Jurkat, Clone E6-1 (cell line): Measurements from ENCODE around the gene MARVELD3.
"Not testable (repeated sequence)": the region's sequence is repeated elsewhere in the genome, so short reads cannot be mapped to it uniquely, and the experiment has no call there.

Experiments
- DNase-seq: peaks from one replicate; pipeline ENCODE4 v3.0.0-alpha.2; 2011; ENCODE audit warnings: low read depth, low spot score
- H3K4me3 ChIP-seq: 2 replicates; pipeline ENCODE4 v1.5.1; 2011; ENCODE audit warnings: mild to moderate bottlenecking, low read length, control low read depth, moderate library complexity

Gene MARVELD3

GRCh38 chr16:71614956-71615355, 11.0 kb upstream of the MARVELD3 start:
- not testable (repeated sequence) for DNase-seq, H3K4me3 ChIP-seq

- H3K4me3 ChIP-seq: no peak overlapping the region
- DNase-seq: no peak
Measured at GRCh38 chr16:71618429-71618828, 7.6 kb upstream of the MARVELD3 start.

DNA sequence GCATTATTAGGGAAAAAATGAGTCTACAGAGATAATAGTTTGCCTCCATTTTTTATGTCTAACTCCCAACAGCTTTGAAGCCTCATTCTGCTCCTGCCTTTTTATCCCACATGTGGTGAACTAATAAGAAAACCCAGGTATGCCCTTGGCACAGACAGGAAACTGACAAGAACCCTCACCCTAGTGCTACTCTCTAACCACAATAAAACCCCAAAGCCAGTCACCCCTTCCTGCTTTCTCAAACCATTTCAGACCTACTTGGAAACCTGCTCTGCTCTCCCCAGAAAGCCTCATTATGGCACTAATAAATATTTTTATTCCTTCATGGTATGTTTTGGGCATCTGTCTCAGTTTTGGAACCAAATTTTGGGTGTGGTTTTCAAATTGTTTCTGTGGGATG, 3.9 kb upstream of the MARVELD3 start:
- DNase-seq: peak; percentile 58
- no peak overlapping the region for H3K4me3 ChIP-seq

GRCh38 chr16:71623597-71623996, 2.4 kb upstream of the MARVELD3 start:
- DNase-seq: no peak
- no peak overlapping the region for H3K4me3 ChIP-seq

GRCh38 chr16:71625113-71625850, 702 bp upstream of the MARVELD3 start:
- no peak overlapping the region for H3K4me3 ChIP-seq
- DNase-seq: no peak

DNA sequence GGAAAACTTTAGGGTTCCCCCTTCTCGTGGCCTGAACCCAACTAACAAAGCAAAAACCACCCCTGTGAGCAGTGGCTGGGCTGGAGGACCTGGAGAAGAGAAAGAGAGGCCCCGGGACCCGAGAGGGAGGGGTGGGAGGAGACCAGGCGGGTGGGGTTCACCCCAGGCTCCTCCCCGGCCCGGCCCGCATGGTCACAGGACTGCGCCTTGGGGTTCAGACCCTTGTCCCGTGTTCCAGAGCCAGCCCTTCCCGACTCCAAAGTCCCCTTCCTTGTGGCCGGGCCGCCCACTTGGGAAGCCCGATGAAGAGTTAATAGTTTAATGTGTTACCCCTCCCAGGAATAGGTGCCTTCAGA, 852 bp downstream of the MARVELD3 start:
- DNase-seq: no peak
- H3K4me3 ChIP-seq: no peak overlapping the region

GRCh38 chr16:71627731-71628181, 1.8 kb downstream of the MARVELD3 start:
- DNase-seq: no peak
- no peak overlapping the region for H3K4me3 ChIP-seq

DNA sequence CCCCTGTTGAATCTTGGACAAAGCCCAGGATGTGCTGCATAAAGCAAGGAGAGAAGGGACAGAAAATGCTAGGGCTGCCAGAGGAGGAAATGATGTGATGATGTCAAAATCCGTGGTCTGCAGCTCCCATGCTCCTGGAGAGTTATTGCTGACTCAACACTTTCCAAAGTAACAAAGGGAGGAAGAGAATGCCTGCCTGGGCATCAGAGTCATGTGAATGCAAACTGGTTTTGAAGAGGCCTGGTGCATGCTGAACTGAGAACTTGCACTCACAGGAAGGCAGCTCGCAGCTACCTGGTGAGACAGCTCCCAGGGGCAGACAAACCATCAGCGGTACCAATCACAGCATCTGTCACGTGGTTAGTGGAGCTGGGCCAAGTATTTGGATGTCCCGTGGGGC, 2.8 kb downstream of the MARVELD3 start:
- H3K4me3 ChIP-seq: no peak overlapping the region
- DNase-seq: no peak

DNA sequence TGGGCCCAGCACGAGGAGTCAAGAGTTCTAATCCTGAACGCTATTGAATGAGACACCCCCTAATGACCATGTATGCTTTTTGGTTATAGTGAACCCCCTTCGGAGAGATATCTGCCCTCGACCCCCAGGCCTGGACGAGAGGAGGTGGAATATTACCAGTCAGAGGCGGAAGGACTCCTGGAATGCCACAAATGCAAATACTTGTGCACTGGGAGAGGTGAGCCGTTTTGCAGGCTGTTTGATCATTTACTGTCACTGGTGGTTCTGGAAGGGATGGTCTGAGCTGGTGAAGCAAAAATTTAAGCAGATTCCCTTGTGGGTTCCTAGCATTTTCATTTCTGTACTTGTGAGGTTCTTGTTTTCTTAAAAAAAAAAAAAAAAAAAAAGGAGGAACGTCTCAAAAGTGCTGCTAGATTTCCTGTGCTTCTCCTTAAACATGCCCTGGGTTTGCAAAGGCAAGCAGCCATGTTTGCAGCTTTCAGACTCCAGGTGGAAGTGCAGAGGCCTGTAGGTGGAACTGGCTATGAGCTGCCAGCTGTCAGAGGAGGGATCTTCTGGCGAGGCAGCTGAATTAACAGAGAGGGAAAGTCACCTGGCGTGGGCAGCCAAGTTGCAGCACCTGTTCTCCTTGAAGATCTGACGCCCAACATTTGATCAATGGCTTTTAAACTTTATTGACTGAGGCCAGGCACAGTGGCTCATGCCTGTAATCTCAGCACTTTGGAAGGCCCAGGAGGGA, 3.5 kb downstream of the MARVELD3 start:
- DNase-seq: no peak
- no peak overlapping the region for H3K4me3 ChIP-seq

- DNase-seq: no peak
- no peak overlapping the region for H3K4me3 ChIP-seq
Measured at GRCh38 chr16:71630808-71631207, 4.8 kb downstream of the MARVELD3 start.

DNA sequence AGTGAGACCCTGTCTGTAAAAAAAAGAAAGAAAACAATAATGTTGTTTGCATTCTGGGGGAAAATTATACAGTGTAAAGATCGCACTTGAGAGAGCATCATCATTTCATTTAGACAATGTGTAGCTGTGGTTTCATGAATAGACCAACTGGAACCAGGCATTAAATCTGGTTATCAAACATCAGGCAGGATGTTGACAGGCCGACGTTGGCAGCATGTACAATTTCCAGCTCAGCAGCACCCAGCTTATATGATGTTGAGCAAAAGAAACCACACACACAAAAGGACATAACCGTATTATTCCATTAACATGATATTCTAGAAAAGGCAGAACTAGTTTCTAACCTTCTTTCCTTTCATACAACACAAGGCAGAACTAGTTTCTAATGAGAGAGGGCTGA, 5.8 kb downstream of the MARVELD3 start:
- H3K4me3 ChIP-seq: no peak overlapping the region
- DNase-seq: no peak

DNA sequence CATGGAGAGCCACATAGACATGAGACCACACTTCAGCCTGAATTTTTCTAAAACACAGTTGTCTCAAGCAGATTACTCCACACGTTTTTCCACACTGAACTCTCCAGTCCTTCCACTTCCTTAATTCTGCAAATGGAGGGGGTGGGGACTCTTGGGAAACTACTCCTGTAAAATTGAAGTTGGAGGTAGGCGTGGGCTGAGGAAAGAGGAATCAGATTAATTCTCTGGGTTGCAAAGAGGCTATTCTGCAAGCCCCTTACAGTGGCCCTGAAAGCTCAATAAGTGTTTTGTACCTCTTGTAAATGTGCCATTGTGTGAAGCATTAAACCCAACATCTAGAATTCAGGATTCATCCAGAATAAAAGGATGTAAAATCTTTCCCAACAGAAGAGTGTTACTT, 9.6 kb downstream of the MARVELD3 start:
- H3K4me3 ChIP-seq: no peak overlapping the region
- DNase-seq: no peak

DNA sequence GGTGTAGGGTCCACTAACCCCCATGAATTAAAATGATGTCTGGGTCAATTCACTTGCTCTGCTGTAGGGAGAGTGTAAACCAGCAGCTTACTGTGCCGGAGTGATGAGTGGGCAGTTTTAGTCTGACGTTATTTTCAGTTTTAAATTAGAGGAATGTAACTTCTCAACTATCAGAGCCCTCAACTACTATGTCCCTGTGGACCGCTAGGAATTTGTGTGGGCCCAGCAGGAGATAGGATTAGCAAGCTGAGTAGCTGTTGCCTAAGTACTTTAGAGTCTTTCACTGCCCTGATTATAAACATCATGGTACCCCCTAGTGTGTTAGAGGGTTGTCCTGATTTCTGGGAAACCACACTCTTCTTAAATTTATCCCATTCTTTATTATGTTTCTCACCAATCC, 11.4 kb downstream of the MARVELD3 start:
- no peak for DNase-seq

DNA sequence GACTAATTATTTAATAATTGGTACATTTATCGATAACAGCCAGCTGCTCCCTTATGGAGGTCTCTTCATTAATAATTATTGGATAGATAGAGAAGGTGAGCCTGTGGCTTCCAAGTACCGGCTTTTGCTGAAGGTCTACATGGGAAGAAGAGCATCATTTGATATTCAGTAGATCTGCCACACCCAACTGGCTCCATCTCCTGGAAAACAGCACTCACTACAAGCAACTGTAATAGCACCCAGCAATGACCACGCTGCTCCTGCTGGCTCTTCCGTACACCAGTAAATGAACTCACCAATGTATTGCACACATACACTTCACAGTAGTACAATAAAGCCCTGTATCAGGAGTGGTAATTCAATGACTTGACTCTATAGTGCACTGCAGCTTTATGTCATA, 19.5 kb downstream of the MARVELD3 start:
- H3K4me3 ChIP-seq: no peak overlapping the region
- DNase-seq: peak; percentile 32

More for the DNA sequence above, 11.4 kb downstream of the MARVELD3 start:
- no peak overlapping the region for H3K4me3 ChIP-seq

DNA sequence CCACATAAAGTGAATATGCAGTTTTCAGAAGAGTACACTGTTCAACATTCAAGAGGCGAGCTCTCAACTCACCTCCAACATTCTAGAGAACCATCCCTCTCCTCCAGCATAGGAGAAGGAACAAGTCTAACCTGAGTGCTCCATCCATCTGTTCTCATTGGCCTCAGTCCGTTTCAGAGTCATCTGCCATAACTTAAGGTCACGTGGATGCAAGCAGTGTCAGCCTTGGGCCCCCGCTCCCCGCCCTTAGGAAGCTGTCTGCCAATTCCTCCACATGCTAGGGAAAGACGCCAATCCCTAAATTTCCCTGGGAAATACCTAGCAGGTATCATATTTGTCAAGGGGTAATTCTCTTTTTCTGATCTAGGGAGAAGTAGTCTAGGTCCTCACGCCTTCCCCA, 21.4 kb downstream of the MARVELD3 start:
- no peak for DNase-seq
- no peak overlapping the region for H3K4me3 ChIP-seq

DNA sequence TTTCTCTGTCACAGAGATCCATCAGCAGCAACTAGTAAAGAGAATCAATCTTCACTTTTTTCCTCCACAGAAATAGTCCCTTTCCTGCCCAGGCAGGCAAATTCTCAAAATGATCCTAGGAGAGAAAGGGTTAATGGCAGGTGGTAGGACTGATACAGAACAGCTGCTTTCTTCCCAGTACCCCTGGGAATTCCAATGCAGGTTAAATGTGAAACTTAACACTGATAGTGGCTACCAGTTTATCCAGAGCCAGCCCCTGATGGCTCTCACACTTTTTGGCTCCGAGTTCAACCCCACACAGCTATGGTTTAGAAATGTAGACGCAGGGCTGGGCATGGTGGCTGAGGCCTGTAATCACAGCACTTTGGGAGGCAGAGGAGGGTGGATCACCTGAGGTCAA, 22.2 kb downstream of the MARVELD3 start:
- H3K4me3 ChIP-seq: no peak overlapping the region
- DNase-seq: no peak

DNA sequence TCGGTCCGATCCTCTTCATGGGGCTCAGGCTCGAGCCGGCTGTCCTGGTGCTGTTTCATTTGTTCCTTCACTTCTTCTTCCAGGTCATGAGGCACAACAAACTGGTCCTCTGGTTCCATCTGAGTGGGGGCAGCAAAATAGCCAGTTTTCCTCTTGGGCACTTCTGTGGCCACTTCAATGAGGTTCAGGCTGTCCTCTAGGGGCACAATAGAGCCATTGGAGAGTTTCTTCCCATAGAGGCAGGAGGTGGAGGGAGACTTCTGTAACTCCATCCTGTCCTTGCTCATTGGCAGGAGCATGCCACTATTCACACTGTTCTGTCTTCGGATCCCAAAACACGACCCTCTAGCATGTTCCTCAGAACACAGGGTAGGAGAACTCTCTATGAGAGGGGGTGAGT, 22.9 kb downstream of the MARVELD3 start:
- no peak for DNase-seq
- no peak overlapping the region for H3K4me3 ChIP-seq

DNA sequence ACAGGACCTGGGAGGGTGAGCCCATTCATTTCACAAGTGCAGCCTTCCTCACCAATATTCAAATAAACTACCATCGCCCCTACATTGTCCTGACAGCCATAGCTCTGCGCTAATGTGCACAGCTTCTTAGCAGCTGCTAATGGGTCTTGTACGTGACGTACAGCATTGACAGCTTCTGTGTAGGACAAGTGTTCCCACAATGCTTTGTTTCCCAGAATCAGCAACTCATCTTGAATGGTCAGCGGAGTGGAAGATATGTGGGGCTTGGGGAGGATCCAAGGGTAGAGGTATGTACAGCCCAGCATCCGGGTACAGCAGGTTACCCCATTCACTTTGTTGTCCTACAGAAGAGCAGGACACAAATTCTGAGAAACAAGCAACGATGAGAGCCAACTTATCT, 23.7 kb downstream of the MARVELD3 start:
- no peak for DNase-seq
- no peak overlapping the region for H3K4me3 ChIP-seq

GRCh38 chr16:71658771-71659170, 32.8 kb downstream of the MARVELD3 start:
- H3K4me3 ChIP-seq: no peak overlapping the region
- DNase-seq: no peak

DNA sequence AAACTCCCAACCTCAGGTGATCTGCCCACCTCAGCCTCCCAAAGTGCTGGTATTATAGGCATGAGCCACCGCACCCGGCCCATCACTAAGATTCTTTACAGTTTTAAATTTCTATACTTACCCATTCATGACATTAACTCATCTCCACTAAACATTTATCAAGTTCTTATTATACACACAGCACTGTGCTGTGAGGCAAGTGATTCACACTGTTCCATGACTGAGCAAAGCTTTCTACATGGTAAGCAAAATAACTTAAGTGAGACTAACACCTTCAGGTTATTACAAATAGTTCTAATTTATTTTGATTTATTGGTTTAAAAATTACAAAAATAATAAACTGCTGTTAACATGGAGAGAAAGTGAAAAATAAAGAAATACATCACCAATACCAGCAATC, 33.5 kb downstream of the MARVELD3 start:
- H3K4me3 ChIP-seq: no peak overlapping the region
- no peak for DNase-seq

DNA sequence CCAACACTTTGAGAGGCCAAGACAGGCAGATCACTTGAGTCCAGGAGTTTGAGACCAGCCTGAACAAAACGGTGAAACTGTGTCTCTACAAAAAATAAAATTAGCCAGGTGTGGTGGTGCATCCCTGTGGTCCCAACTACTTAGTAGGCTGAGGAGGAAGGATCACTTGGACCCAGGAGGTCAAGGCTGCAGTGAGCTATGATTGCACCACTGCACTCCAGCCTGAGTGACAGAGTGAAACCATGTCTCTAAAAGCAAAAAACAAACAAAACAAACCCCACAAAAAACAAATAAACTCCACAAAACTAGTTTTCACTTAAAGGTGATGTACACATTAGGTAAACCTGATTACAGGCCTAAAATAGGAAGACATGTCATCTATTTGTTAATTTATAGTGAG, 40.3 kb downstream of the MARVELD3 start:
- no peak for DNase-seq

More for the DNA sequence above, 40.3 kb downstream of the MARVELD3 start:
- no peak overlapping the region for H3K4me3 ChIP-seq
